Trophoblast cell (in vitro differentiated cells and primary cell): Measurements from ENCODE around the gene GOLGA7B.

Source experiments
- DNase-seq, 2 donors: peaks; one replicate each; pipeline ENCODE4 v3.0.0-alpha.2; 2016
- H2AFZ ChIP-seq: 2 replicates; pipeline ENCODE4 v1.6.1; 2013; ENCODE audit warnings: low read length, moderate library complexity, mild to moderate bottlenecking; ENCODE audit not compliant: insufficient read depth, poor library complexity
- H2AK5ac ChIP-seq: 2 replicates; pipeline ENCODE4 v1.6.1; 2013; ENCODE audit warnings: mild to moderate bottlenecking, low read length
- H2BK120ac ChIP-seq: 2 replicates; pipeline ENCODE4 v1.6.1; 2013; ENCODE audit warnings: low read length, mild to moderate bottlenecking, moderate library complexity; ENCODE audit not compliant: insufficient read depth, poor library complexity
- H2BK12ac ChIP-seq: 2 replicates; pipeline ENCODE4 v1.6.1; 2013; ENCODE audit warnings: mild to moderate bottlenecking, low read length, moderate library complexity
- H2BK5ac ChIP-seq: 2 replicates; pipeline ENCODE4 v1.6.1; 2013; ENCODE audit warnings: low read length, low read depth, moderate library complexity, mild to moderate bottlenecking; ENCODE audit not compliant: poor library complexity
- H3K14ac ChIP-seq: 2 replicates; pipeline ENCODE4 v1.6.1; 2013; ENCODE audit warnings: mild to moderate bottlenecking, low read length
- H3K18ac ChIP-seq: 2 replicates; pipeline ENCODE4 v1.6.1; 2013; ENCODE audit warnings: mild to moderate bottlenecking, low read length
- H3K23ac ChIP-seq: 2 replicates; pipeline ENCODE4 v1.6.1; 2013; ENCODE audit warnings: low read length
- H3K27ac ChIP-seq: 2 replicates; pipeline ENCODE4 v1.5.1; 2013; ENCODE audit warnings: low read depth, mild to moderate bottlenecking, inconsistent platforms, low read length, moderate library complexity
- H3K27me3 ChIP-seq: 2 replicates; pipeline ENCODE4 v1.6.1; 2013; ENCODE audit warnings: inconsistent platforms, mild to moderate bottlenecking, low read length, moderate library complexity; ENCODE audit not compliant: insufficient read depth
- H3K36me3 ChIP-seq, 2 experiments: 1 replicate in 1 of 2; 2 replicates in 1 of 2; pipeline ENCODE4 v1.6.1; 2013; ENCODE audit warnings: low read length in 2 of 2, mild to moderate bottlenecking in 2 of 2, moderate library complexity in 1 of 2; ENCODE audit not compliant: insufficient read depth in 2 of 2, control insufficient read depth in 1 of 2
- H3K4ac ChIP-seq: 2 replicates; pipeline ENCODE4 v1.6.1; 2013; ENCODE audit warnings: low read depth, mild to moderate bottlenecking, low read length, moderate library complexity
- H3K4me1 ChIP-seq, 2 experiments: 1 replicate in 1 of 2; 2 replicates in 1 of 2; pipeline ENCODE4 v1.6.1; 2013; ENCODE audit warnings: low read length in 2 of 2, mild to moderate bottlenecking in 2 of 2, moderate library complexity in 1 of 2; ENCODE audit not compliant: insufficient read depth in 2 of 2, control insufficient read depth in 1 of 2
- H3K4me2 ChIP-seq: 2 replicates; pipeline ENCODE4 v1.6.1; 2013; ENCODE audit warnings: inconsistent platforms, mild to moderate bottlenecking, low read length, moderate library complexity
- H3K4me3 ChIP-seq: 2 replicates; pipeline ENCODE4 v1.5.1; 2013; ENCODE audit warnings: mild to moderate bottlenecking, low read depth, low read length, inconsistent platforms
- H3K79me1 ChIP-seq: one replicate; pipeline ENCODE4 v1.6.1; 2013; ENCODE audit warnings: low read length
- H3K79me2 ChIP-seq: 2 replicates; pipeline ENCODE4 v1.6.1; 2013; ENCODE audit warnings: low read length, mild to moderate bottlenecking; ENCODE audit not compliant: control insufficient read depth, insufficient read depth, poor library complexity
- H3K9ac ChIP-seq: 2 replicates; pipeline ENCODE4 v1.6.1; 2013; ENCODE audit warnings: mild to moderate bottlenecking, low read length
- H3K9me3 ChIP-seq: 2 replicates; pipeline ENCODE4 v1.6.1; 2013; ENCODE audit warnings: low read depth, mild to moderate bottlenecking, control low read depth, inconsistent platforms, low read length; ENCODE audit not compliant: insufficient read depth
- H4K12ac ChIP-seq: 2 replicates; pipeline ENCODE4 v1.6.1; 2013; ENCODE audit warnings: low read depth, mild to moderate bottlenecking, low read length, moderate library complexity
- H4K8ac ChIP-seq: 2 replicates; pipeline ENCODE4 v1.6.1; 2013; ENCODE audit warnings: low read depth, mild to moderate bottlenecking, low read length, moderate library complexity
- H4K91ac ChIP-seq: one replicate; pipeline ENCODE4 v1.6.1; 2013; ENCODE audit warnings: low read depth, mild to moderate bottlenecking, low read length, moderate library complexity
- WGBS: extraction: QIAGEN DNeasy Blood & Tissue Kit; methylation state at CpG from one replicate; pipeline ENCODE4 v1.1.7; 2013; ENCODE audit warnings: missing lambda C conversion rate; ENCODE audit not compliant: insufficient read length, insufficient coverage; ENCODE audit errors: extremely low coverage; 5-methylcytosine and 5-hydroxymethylcytosine counted together

The GOLGA7B gene

GRCh38 chr10:97895915-97896314, 46.3 kb downstream of the GOLGA7B start:
- Histone ChIP-seq H3K14ac (no peak overlapping the region), H2BK120ac (no peak overlapping the region), H3K23ac (no peak overlapping the region), H3K4me3 (no peak overlapping the region), H3K79me1 (no peaks in the 10 kb centered on the region), H3K36me3 (no peaks in the 10 kb centered on the region), H3K9ac (no peak overlapping the region), H3K18ac (no peak overlapping the region), H3K4me2 (no peak overlapping the region), H2BK12ac (no peak overlapping the region), H3K4ac (no peak overlapping the region), H4K91ac (no peak overlapping the region), H3K79me2 (no peaks in the 10 kb centered on the region), H4K8ac (no peak overlapping the region), H3K9me3 (peaks cover 3% of the 10 kb centered on the region), H3K27ac (no peak overlapping the region), H4K12ac (no peak overlapping the region), H2AK5ac (no peak overlapping the region), H2AFZ (no peak overlapping the region), H3K4me1 (no peaks in the 10 kb centered on the region), H3K27me3 (no peaks in the 10 kb centered on the region), H2BK5ac (no peak overlapping the region)
- WGBS = no CpG with 5 or more reads among the region's 9 CpGs
- no peak for DNase-seq

GRCh38 chr10:97896756-97897358, 47.2 kb downstream of the GOLGA7B start:
- H2AK5ac ChIP-seq = no peak overlapping the region

GRCh38 chr10:97898429-97898828, 48.8 kb downstream of the GOLGA7B start:
- Histone ChIP-seq H4K91ac (no peak overlapping the region), H3K4me2 (no peak overlapping the region), H2AFZ (no peak overlapping the region), H3K9me3 (no peaks in the 10 kb centered on the region), H4K8ac (no peak overlapping the region), H3K27ac (no peak overlapping the region), H2BK5ac (no peak overlapping the region), H3K79me2 (no peaks in the 10 kb centered on the region), H3K14ac (no peak overlapping the region), H3K36me3 (no peaks in the 10 kb centered on the region), H3K23ac (no peak overlapping the region), H3K4ac (no peak overlapping the region), H3K18ac (no peak overlapping the region), H3K79me1 (no peaks in the 10 kb centered on the region), H3K9ac (no peak overlapping the region), H4K12ac (no peak overlapping the region), H3K27me3 (no peaks in the 10 kb centered on the region), H3K4me3 (no peak overlapping the region), H2BK12ac (no peak overlapping the region), H2BK120ac (no peak overlapping the region), H2AK5ac (no peak overlapping the region), H3K4me1 (no peaks in the 10 kb centered on the region)
- no peak for DNase-seq
- WGBS = no CpG with 5 or more reads among the region's 4 CpGs

More at GRCh38 chr10:97896756-97897358, 47.2 kb downstream of the GOLGA7B start:
- Histone ChIP-seq H3K4me2 (no peak overlapping the region), H3K14ac (no peak overlapping the region), H4K12ac (no peak overlapping the region), H3K36me3 (no peaks in the 10 kb centered on the region), H2AFZ (no peak overlapping the region), H3K9me3 (no peaks in the 10 kb centered on the region), H2BK5ac (no peak overlapping the region), H3K4ac (no peak overlapping the region), H3K4me3 (no peak overlapping the region), H3K4me1 (no peaks in the 10 kb centered on the region), H3K9ac (no peak overlapping the region), H2BK120ac (no peak overlapping the region), H3K27ac (no peak overlapping the region), H4K8ac (no peak overlapping the region), H4K91ac (no peak overlapping the region), H3K18ac (no peak overlapping the region), H3K27me3 (no peaks in the 10 kb centered on the region), H2BK12ac (no peak overlapping the region), H3K79me2 (no peaks in the 10 kb centered on the region), H3K79me1 (no peaks in the 10 kb centered on the region), H3K23ac (no peak overlapping the region)
- no peak for DNase-seq
- no CpG with 5 or more reads among the region's 13 CpGs for WGBS

GRCh38 chr10:97901381-97901780, 51.7 kb downstream of the GOLGA7B start:
- whole genome bisulfite sequencing = no CpG with 5 or more reads among the region's 12 CpGs
- Histone ChIP-seq H3K14ac (no peak overlapping the region), H3K4ac (no peak overlapping the region)

More at GRCh38 chr10:97901381-97901780, 51.7 kb downstream of the GOLGA7B start:
- no peak overlapping the region for H2BK120ac ChIP-seq
- no peaks in the 10 kb centered on the region for H3K9me3 ChIP-seq
- no peak overlapping the region for H2AK5ac ChIP-seq
- no peak for DNase-seq
- H4K12ac ChIP-seq = no peak overlapping the region
- H4K8ac ChIP-seq = no peak overlapping the region
- no peak overlapping the region for H3K9ac ChIP-seq
- H2BK5ac ChIP-seq = no peak overlapping the region
- H3K18ac ChIP-seq = no peak overlapping the region
- H3K27ac ChIP-seq = no peak overlapping the region
- no peaks in the 10 kb centered on the region for H3K79me2 ChIP-seq
- no peak overlapping the region for H3K4me2 ChIP-seq
- H3K23ac ChIP-seq = no peak overlapping the region
- no peak overlapping the region for H3K4me3 ChIP-seq
- H2AFZ ChIP-seq = no peak overlapping the region
- H3K79me1 ChIP-seq = no peaks in the 10 kb centered on the region
- H3K27me3 ChIP-seq = no peaks in the 10 kb centered on the region
- H3K36me3 ChIP-seq = no peaks in the 10 kb centered on the region
- H4K91ac ChIP-seq = no peak overlapping the region
- no peak overlapping the region for H2BK12ac ChIP-seq
- H3K4me1 ChIP-seq = no peaks in the 10 kb centered on the region
